Left renal cortex interstitium (tissue), 4 donors: Measurements from ENCODE around the gene THPO. TPM values are rescaled to one million over a fixed set of nuclear protein-coding genes. Genes with fewer than 3 reads are reported as not detected.
A peak's percentile ranks its signal among the peaks of the same experiment; 100 is the strongest.

Experiments used
- DNase-seq, 4 donors: peaks; one replicate each; pipeline ENCODE4 v3.0.0-alpha.2; 2013; ENCODE audit warnings: low read depth in 4 of 4, low spot score in 2 of 4, missing footprints in 1 of 4
- polyA plus RNA-seq, 4 donors: library from polyadenylated mRNA; unstranded; fragments of 120-200 nt; gene quantifications; one replicate each; pipeline ENCODE4 v1.2.1, GENCODE V29; 2013; ENCODE audit not compliant: insufficient read length in 4 of 4

Gene THPO
- polyA plus RNA-seq, 4 donors, result 2.0 to 2.7 (median 2.5) TPM

- DNase-seq, result no peak
Measured at GRCh38 chr3:184368116-184368515, 9.9 kb downstream of the THPO start.

DNA sequence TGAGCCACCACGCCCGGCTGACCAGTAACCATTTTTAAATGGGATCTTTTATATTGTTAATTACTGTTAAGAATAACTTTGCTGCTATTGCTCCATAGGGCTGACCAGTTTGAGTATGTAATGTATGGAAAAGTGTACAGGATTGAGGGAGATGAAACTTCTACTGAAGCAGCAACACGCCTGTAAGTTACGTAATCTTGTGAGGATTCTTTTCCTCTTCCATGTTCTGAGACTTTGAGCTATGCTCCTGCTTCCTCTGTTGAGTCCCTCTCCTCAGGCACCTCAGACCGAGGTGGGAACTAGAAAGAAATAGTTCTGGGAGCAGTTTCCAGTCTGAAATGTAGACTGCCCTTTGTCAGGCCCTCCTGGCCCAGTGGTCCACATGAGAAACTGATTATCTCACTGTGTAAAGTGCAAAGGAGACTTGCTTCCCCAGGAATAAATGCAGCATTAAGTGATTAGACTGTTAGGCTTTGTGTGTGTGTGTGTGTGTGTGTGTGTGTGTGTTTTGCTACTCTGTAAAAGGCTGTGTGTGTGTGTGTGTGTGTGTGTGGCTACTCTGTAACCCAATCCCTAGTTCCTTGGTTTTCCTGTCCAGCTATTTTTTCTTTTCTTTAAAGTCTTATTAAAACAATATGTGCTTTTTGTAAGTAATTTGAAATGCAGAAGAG lies 11.3 kb downstream of the THPO start:
- no peak for DNase-seq

DNA sequence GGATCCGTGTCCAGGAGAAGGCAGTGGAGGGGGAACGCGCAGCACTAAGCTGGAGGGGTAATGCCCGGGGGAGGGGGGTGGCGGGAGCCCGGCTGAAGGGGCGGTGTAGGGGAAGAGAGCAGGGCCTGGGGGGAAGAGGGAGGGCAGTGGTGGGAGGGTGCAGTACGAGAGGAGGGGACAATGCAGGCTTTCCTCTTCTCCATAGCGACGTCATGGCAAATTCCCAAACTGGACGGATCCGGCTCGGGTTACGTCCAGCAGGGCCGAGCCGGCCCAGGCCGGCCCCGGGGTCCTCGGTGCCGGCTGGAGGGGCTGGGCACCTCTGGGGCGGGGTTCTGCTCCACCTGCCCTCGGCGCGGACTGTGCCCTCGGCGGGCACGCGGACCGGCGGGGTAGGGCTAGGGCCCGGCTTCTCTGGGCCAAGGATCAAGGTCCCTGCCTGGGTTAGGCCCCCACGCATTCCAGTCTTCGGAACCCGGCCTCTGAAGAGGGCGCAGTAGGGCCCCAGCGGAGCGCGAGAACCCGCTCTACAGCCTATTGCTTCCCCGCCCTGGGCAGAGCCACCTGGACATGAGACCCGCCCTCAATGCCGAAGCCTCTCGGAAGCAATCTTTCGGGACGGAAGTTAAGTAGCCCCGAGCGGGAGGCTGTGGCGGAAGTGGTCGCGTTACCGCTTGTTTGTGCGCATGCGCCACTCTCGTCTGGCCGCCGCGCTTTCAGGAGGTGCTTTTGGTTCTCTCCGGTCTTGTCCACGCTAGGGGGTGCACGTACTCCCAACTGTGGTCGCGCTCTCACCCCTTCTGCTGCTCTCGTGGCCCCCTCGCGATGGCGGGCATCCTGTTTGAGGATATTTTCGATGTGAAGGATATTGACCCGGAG lies 15.1 kb downstream of the THPO start:
- DNase-seq, result peak; percentile 87 to 96 (median 92)

DNA sequence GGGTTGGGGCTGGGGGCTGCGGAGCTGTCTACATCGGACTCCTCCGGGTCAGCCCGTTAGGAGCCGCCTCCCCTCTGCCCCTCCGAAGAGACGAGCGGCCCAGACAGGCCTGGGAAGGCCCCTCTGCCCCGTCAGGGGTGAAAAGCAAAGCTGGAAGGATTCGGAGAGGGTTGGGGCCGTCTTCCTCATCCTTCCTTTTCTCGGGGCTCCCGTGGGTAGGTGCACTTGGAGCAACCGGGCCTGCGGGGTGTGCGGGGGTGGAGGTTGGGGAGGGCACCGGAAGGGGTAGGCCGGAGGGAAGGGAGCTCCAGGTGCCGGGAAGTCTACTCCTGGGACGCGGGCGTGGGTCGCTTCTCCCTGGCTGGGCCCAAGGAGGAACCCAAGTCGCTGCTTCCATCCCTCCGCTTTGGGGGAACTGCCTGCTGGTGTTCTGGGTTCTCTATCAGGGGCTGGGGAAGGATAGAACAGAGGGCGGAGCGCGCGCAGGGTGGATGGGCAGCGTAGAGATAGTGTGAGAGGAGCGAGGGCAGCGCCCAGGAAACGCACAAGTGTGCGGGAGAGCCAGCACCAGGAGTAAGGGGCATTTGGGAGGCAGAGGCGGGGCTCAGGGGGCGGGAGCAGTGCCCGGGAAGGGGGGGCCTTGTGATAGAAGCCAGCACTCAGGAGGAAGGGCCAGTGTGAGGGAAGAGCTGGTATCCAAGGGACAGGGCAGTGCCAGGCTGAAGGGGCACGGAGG lies 15.9 kb downstream of the THPO start:
- no peak for DNase-seq

- peak in 1 of 4 donors; percentile 65 for DNase-seq
Measured at GRCh38 chr3:184361532-184361931, 16.5 kb downstream of the THPO start, which contains the start of the genes CLCN2 and POLR2H. Gene CLCN2 (minus strand): TSS chr3:184361605. CDS start chr3:184361479, 126 bp downstream. Gene POLR2H (plus strand): TSS chr3:184361710. CDS start chr3:184363493, 1,783 bp downstream.

GRCh38 chr3:184360929-184361531 lies 17.0 kb downstream of the THPO start:
- no peak for DNase-seq

GRCh38 chr3:184360070-184360928 lies 17.7 kb downstream of the THPO start:
- DNase-seq, result no peak

- no peak for DNase-seq
Measured at GRCh38 chr3:184359610-184360009, 18.4 kb downstream of the THPO start.

GRCh38 chr3:184358921-184359350 lies 19.1 kb downstream of the THPO start:
- no peak for DNase-seq

DNA sequence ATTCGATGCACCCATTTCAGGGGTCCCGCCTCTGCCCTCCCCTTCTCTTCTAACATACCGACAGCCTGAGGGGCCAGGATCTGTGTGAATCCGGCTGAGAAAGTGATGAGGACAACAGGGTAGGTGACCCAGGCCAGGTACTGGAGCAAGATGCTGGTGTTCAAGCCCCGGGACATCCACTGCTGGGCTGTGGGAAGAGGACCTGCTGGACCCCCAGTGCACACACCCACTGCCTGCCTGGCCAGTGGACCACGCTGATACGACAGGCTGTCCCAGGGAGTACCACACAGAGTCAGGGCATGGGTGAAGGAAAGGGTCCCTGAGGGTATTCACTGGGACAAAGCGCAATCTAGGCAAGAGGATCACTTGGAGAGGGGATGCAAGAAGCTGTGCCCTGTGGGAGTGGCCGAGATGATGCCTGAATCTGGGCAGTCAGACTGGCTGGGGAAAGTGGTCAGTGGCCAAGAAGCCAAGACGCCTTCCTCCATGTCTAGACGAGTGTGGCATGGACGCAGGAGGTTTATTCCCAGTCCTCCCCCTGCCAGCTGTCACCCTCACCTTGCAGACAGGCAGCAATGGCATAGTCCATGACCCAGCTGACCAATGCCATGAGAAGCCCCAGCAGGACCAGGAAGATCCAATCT lies 19.8 kb downstream of the THPO start:
- no peak for DNase-seq

GRCh38 chr3:184357248-184358123 lies 20.5 kb downstream of the THPO start:
- DNase-seq, result no peak

DNA sequence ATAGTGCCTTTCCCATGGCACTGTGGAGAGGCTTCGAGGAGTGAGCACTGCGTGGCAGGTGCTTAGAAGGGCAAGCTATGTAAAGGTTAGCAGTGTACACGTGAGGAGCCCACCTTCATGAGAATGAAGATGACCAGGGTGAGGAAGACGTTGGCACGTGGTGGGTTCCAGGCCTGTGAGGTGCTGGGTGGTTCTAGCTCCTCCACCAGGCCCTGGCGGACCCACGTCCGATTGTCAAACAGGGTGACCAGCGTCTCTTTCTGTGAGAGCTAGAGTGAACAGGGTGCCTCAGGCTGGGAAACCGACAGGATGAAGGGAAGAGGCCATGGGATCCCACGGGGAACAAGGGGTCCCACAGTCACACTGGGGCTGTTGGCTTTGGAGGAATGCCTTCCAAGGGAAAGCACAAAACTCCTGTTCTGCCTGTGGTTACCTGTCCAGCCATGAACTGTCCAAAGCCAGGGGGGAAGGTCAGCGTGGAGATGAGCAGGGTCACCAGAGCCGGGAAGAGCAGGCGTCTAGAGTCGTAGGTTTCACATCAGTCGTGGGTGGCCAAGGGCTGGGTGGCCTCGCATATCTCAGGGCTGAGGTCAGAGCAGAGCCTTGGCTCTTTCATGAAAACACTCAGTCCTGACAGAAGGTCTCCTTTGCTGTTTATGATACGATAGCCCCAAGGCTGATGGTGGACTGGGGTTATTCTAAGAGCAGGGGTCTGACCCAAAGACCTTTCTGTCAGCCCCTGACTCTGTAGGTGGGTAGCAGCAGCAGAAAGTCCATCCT lies 22.6 kb downstream of the THPO start:
- DNase-seq, result no peak

GRCh38 chr3:184354754-184355153 lies 23.3 kb downstream of the THPO start:
- DNase-seq, result no peak

DNA sequence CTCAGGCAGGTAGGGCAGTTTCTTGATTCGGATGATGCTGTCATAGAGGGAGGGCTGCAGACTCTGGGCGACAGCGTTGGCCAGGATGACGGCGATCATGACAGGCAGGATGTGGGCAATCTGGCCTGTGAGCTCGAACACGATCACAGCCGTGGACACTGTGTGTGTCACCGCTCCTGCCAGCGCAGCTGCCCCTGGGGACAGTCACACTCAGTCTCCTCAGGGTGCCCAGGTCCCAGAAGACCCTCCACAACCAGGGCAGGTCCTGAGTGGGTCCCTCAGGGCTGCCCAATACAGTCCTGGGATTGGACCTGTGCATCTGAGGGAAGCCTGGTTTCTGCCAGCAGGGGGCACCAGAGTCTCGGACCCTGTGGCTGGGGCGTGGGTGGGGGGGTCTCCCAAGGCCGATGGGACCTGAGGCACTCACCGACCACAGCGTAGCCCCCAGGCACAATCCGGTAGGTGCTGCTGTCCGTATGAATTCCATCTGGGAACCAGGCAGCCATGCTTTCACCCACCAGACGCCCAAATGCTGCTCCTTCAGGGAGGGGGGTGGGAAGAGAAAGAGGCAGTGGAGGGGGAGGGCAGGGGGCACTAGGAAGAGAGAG lies 23.8 kb downstream of the THPO start:
- DNase-seq, result no peak

DNA sequence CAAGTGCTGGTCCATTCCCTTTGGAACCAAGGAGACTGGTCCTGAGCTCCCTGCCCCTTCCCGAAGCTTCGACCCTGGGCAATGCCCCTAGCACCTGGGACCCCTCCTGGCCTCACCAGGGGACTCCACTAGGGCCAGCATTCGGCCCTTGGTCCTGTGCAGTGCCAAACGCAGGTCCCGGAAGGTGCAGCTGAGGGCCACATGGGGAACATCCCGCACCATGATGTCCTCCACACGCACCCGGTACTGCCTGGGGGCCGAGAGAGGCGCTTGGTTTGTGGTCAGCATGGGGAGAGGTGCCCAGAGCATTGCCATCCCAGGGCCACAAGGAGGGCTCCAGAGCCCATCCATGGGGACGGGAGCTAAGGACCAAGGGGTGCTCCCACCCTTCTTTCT lies 24.5 kb downstream of the THPO start:
- no peak for DNase-seq

GRCh38 chr3:184352897-184353545 lies 25.0 kb downstream of the THPO start:
- DNase-seq, result no peak
